Stimulated activated CD8-positive, alpha-beta memory T cell treated with anti-CD3 and anti-CD28 coated beads, Interleukin-7, amount 100 ng/mL, for 4 hours (primary cell): ENCODE results near the gene TMED5.
"Not testable (repeated sequence)": the region's sequence is repeated elsewhere in the genome, so short reads cannot be mapped to it uniquely, and the experiment has no call there.

ENCODE experiments used
- DNase-seq, 2 donors: peaks; one replicate each; pipeline ENCODE4 v3.0.0-alpha.2; 2020; ENCODE audit warnings: low read depth in 2 of 2

The TMED5 gene

GRCh38 chr1:93171549-93172034, 8.6 kb downstream of the TMED5 start:
- DNase-seq = no peak

GRCh38 chr1:93170141-93170678, 10.0 kb downstream of the TMED5 start:
- DNase-seq = not testable (repeated sequence)

GRCh38 chr1:93167006-93167405, 13.2 kb downstream of the TMED5 start:
- no peak for DNase-seq

GRCh38 chr1:93165895-93166294, 14.3 kb downstream of the TMED5 start:
- DNase-seq = not testable (repeated sequence)

- no peak for DNase-seq
Observed at GRCh38 chr1:93164816-93165215, 15.4 kb downstream of the TMED5 start.

- DNase-seq = not testable (repeated sequence)
Observed at GRCh38 chr1:93163314-93163713, 16.9 kb downstream of the TMED5 start.

GRCh38 chr1:93159337-93159736, 20.9 kb downstream of the TMED5 start:
- DNase-seq = no peak

GRCh38 chr1:93155335-93155734, 24.9 kb downstream of the TMED5 start:
- no peak for DNase-seq

- DNase-seq = no peak
Observed at GRCh38 chr1:93154898-93155297, 25.3 kb downstream of the TMED5 start.

GRCh38 chr1:93152835-93153234, 27.4 kb downstream of the TMED5 start:
- no peak for DNase-seq

GRCh38 chr1:93151474-93151873, 28.7 kb downstream of the TMED5 start:
- no peak for DNase-seq

- no peak for DNase-seq
Observed at GRCh38 chr1:93150729-93151128, 29.5 kb downstream of the TMED5 start.

GRCh38 chr1:93148001-93148400, 32.2 kb downstream of the TMED5 start:
- no peak for DNase-seq

GRCh38 chr1:93143769-93144168, 36.4 kb downstream of the TMED5 start:
- no peak for DNase-seq

- no peak for DNase-seq
Observed at GRCh38 chr1:93143136-93143535, 37.1 kb downstream of the TMED5 start.

- DNase-seq = no peak
Observed at GRCh38 chr1:93142161-93142560, 38.1 kb downstream of the TMED5 start.

- DNase-seq = no peak
Observed at GRCh38 chr1:93140106-93140505, 40.1 kb downstream of the TMED5 start.

GRCh38 chr1:93137604-93138292, 42.5 kb downstream of the TMED5 start:
- no peak for DNase-seq

- no peak for DNase-seq
Observed at GRCh38 chr1:93136445-93136844, 43.8 kb downstream of the TMED5 start.

- DNase-seq = no peak
Observed at GRCh38 chr1:93132638-93133037, 47.6 kb downstream of the TMED5 start.

- DNase-seq = no peak
Observed at GRCh38 chr1:93129507-93130099, 50.6 kb downstream of the TMED5 start.

GRCh38 chr1:93124556-93125355, 55.5 kb downstream of the TMED5 start:
- no peak for DNase-seq
